ENCODE results near the gene PRSS57.

The PRSS57 gene

DNA sequence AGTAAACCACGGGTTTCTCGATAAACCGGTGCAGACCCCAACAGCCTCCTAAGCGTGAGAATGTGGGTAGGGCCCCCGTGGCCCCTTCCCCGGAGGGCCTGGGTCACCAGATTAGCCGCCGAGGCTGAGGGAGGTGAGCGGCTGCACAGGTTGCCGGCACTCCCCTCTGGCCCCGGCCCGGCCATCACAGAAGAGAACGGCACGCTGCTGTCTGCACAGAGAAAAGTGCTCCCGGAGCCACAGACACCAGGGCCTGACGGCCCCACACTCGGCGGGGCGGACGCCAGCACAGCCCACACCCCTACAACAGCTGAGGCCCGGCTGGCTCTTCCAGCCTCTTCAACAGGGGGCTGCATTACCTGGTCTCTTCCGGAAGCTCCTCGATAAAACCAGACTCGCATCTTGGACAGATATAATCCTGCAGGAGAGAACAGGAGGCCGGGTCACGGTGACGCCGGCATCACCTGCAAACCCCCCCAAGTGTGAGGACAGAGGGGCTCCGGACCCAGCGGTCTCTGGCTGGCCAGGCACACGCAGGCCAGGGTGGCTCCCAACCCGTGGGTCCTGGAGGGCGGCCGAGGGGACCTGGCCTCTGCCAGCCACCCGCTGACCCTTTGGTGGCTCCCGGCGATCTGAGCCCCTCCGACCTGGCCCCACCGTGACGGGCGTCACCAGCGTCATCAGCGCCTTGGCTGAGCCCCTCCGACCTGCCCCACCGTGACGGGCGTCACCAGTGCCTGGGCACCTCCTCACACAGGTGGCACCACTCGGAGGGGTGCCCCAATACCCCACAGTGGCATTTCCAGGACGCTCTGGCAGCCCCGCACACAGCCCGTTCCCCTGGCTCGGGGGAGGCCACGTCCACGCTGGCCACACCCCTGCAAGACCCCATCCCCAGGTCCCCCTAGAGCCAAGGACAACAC, 42.5 kb downstream of the PRSS57 start:
- no peak for DNase-seq (ENCODE audit: low spot score)

DNA sequence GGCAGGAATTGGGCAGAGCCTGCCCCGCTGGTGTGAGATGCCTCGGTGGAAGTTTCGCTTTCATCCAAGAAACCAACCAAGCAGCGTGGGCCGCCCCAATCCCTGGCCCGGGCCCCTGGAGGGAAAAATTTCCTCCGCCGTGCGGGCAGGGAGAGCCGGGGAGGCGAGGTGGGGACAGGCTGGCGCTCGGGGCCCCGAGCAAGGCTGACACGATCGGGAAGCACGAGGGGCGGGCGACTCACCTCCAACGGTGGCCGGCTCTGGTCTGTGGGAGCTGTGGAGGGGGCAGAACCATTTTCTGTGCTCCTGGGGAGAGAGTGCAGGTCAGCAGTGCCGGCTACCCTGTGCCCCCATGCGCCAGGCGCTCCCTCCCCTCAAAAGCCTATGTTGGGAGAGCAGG, 43.3 kb downstream of the PRSS57 start:
- no peak for DNase-seq (ENCODE audit: low spot score)

DNA sequence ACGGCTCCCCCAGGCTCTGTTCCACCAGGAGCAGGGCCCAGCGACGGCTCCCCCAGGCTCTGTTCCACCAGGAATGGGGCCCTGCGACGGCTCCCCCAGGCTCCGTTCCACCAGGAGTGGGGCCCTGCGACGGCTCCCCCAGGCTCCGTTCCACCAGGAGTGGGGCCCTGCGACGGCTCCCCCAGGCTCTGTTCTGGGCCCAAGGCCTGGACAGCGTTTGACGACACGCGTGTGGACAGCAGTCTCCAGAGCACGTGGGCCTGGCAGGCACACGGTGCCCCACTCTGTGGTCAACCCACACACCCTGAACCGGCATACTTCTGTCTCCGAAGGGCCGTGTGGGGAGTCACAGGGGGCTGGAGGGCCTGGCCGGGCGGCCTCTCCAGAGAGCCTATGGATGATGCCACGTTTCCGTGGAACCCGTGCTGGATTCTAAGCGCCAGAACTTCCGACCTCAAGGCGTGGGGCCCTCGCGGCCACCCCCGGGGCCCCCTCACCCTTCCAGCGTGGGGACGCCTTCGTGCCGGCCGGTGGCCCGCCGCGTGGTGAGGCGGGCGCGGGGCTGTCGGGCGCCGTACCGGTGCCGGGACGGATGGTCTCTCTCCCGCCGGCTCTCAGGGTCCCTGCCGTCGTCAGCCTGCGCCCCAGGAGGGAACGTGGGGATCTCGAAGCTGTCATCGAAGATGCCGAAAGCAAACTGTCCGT, 44.0 kb downstream of the PRSS57 start:
- DNase-seq (ENCODE audit: low spot score): no peak

DNA sequence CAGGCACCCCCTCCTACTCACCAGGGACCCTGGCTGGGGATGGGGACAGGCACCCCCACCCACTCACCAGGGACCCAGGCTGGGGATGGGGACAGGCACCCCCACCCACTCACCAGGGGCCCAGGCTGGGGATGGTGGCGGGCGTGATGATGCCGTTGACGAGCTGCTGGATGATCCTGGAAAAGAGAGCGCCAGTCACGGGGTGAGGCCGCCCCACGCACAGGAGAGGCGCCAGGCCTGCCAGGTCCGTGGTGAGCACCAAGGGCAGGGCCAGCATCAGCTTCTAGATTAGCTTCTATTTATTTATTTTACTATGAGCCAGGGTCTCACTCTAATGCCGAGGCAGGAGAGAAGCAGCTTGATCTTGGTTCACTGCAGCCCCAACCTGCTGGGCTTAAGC, 45.1 kb downstream of the PRSS57 start:
- no peak for DNase-seq (ENCODE audit: low spot score)

DNA sequence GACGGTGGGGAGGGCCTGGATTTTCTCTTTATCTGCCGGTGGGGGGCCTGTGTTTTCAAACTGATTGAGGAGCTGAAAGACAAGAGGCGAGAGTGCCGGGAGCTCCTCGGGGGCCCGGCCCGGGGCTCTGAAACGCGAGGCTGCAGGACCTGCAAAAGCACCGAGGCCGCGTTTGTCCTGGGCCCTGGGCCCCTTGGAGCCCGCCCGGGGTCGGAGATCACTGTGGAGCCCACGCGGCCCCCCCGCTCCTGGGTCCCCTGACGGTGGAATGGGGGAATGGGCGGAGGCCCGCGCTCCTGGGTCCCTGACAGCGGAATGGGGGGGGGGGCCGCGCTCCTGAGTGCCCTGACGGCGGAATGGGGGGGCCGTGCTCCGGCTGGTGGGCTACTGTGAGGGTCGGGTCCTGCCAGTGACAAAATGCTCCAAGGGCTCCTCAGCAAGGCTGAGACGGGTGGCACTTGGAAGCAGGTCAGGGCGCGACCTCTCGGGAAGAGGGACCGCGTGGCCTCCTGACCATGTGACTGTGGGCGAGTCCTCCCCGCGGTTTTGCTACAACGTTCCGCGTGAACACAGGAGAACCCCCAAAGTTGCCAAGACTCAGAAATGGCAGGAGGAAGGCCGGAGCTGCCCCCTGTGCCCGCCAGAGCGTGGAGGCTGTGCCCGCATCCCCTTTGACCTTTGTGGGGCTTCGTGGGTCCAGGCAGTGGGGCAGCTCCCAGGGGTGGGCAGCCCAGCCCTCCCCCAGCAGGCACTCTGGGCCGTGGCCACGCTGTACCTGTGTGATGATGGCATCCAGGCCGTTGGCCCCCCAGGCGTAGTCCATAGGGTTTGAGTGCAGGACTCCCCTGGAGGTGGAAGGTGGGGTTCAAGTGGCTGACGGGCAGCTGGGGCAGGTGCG, 46.1 kb downstream of the PRSS57 start:
- DNase-seq (ENCODE audit: low spot score): no peak

DNA sequence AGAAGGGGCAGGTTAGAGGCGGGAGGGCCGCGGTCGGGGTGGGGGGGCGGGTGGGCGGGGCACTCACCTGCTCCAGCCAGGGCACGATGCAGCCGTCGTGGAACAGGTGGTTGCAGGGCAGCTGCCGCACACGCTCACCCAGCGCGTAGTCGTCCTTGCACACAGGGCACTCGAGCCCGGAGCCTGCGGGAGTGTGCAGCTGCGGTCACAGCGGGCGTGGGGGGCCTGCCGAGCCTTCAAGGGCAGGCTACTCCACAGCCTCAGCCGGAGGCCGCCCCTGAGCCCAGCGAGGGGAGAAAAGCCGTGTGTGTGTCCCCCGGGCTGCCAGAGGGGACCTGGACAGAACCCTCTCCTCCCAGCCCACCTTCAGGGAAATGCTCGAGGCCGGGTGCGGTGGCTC, 46.9 kb downstream of the PRSS57 start:
- DNase-seq (ENCODE audit: low spot score): no peak

DNA sequence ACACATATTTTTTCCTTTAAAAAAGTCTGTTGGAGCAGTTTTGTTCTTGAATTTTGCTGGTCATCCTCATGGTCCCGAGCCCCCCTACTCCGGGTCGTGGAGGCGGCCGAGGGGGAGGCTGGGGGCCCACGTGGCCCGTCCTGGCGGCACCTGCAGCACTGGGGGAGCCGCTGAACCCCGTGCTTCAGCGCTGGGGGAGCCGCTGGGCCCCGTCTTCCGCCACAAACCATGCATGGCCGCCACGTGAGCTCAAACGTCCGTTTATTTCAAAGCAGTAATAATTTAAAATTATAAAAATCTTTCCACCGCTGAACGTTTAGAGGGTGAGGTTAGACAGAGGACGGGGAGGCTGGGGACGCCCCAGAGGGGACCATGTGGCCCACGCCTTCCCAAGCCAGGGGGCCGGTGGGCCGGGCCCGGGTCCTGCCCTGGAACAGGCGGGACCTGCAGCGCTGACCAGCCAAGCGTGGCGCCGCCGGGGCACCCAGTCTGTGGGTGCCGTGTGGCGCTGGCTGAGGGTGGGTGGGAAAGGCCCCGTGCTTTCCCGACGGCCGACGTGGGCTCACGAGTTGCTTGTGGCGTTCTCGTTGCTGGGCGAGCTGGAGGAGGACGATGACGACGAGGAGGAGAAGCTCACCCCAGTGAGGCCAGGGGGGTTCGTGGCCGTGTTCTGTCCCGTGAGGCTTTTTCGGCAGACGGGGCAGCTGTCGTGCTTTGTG, 47.5 kb downstream of the PRSS57 start:
- DNase-seq (ENCODE audit: low spot score): no peak

DNA sequence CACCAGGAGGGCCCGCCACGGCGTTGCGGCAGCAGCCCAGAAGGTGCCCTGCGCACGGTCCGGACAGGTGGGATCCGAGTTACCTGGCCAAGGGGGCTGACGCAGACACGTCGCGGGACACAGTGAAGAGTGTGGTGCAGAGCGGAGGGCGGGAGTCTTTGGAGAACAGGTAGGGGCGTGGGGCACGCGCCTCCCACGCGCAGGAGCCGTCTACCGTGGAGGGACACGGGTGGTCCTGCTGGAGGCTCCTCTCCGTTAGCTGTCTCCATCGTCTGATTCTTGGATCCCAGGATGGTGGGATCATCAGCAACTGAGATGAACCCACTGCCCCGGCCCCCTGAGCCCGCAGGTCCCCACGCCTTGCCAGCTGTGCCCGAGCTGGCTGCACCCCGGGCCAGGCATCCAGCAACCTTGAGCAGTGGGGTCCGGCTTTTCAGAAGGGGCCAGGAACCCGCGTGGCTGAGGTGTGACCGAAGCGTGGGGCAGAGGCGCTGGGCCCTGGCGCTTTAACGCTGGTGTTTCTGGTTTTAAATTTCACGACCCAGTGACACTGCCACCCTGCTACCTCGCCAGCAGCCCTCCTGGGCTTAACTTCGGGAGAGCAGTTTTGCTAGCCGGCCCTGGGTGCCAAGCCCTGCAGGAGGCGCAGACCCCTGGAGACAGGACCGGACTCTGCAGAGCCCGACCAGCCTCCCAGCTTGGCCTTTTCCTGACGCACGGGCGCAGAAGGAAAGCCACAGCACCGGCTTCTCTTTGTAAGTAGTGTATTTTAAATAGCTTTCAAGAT, 48.3 kb downstream of the PRSS57 start:
- DNase-seq (ENCODE audit: low spot score): no peak

DNA sequence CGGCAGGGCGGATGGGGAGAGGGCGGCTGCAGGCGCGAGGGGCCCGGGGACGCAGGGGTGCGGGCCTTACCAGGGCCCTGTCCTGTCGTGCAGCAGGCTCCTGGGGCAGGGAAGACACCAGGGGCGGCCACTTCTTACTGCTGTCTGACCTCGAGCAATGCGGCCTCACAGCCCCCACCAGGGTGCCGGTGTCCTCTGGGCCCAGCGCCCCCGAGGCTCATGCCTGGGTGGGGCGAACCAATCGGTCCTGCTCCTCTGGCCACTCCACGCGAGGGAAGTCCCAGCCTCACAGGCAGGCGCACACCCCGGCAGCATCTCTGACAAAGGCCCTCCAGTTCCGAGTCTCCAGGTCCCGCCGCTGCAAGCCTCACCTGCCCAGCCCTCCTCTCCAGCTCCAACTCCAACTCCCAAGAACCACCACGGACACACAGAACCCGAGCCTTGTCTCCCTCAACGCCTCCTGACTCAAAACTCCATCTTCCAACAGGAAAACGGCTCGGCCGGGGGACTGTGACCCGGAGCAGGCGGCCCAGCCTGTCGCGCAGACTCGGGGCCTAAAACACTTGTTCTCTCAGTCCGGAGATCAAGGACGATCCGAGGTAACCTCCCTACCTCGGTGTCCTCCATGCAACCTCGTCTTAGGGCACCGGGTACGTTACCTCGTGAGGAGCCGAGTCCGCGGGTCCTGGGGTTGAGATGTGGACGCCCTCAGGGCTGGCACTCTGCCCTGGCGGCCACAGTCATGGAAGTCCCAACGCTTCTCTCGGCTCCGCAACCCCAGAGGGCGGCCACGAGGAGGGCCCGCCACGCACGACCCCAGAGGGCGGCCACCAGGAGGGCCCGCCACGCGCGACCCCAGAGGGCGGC, 49.1 kb downstream of the PRSS57 start:
- DNase-seq (ENCODE audit: low spot score): no peak

DNA sequence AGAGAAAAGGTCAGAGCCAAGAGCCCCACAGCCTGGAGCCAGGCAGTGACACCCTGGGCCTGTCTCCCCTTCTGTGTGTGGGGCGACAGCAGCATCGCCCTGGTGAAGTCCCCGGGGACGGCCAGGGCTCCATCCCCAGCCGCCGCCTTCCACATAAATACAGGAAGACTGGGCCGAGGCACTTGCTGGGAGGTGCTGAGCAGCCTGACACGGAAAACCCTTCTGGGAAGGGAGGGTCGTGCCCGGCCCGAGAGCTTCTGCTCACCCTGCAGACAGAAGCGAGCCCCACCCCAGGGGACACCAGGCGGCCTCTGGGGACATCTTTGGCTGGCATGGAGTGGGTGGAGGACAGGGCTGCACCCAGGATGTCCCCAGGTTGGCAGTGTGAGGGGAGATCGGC, 50.5 kb downstream of the PRSS57 start:
- no peak for DNase-seq (ENCODE audit: low spot score)

DNA sequence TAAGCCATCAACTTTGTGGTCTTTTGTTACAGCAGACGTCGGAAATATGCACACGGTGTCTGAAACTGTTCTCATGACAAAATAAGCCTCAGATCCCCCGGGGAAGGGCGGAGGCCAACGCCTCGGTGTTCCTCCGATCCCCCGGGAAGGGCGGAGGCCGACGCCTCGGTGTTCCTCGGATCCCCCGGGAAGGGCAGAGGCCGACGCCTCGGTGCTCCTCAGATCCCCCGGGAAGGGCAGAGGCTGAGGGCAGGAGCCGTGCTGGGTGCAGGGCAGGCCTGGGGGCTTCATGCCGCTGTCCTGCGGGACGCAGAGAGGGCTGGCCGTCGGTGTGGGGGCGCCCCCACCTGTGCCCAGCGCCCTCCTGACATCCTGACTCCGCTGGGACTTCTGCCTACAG, 50.9 kb downstream of the PRSS57 start:
- DNase-seq (ENCODE audit: low spot score): no peak

DNA sequence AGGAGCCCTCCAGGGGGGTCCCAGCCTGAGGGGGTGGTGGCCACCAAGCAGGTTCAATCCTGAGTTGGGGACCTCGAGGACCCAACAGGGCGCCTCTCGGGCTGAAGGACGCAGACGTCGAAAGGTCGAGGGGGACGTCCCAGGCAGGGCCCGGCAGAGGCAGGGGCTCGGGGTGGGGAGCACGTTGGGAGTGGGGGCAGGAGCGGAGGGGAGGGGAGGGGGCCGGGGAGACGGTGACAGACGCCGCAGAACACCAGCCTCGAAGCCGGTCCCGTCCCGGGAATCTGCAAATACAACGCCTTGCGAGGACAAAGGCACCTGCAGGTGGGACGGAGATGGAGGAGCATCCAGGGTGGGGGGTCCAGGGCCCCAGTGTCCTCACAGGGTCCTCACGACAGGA, 51.5 kb downstream of the PRSS57 start:
- no peak for DNase-seq (ENCODE audit: low spot score)

DNA sequence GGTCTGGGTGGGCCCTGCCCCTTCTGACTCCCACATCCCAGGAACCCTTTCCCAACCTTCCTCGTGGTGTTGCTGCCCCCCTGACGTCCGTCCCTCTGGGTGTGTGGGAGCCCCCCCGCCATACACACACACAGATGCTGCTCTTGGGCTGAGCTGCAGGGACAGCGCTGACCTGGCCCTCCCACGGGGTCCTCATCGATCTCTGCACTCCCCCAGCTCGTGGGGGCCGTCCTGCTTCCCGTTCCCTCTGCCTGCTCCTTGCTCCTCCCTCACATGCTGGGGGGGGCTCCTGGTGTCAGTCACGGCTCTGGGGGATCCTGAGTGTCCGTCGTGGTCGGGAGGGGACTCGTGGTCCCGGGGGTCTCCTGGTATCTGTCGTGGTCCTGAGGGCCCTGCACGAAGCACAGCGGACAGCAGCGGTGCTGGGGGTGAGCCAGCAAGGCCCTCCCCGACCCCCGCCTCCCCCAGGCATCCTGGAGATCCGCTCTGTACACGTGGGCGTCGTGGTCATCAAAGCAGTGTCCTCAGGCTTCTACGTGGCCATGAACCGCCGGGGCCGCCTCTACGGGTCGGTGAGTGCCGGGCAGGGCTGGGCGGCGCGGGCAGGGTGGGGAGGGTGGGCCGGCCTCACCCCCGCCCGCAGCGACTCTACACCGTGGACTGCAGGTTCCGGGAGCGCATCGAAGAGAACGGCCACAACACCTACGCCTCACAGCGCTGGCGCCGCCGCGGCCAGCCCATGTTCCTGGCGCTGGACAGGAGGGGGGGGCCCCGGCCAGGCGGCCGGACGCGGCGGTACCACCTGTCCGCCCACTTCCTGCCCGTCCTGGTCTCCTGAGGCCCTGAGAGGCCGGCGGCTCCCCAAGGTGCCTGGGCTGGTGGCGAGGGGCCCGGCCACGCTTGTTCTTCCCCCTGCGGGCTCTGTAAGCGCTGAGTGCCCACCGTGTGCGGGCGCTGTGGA, 52.2 kb downstream of the PRSS57 start:
- DNase-seq (ENCODE audit: low spot score): no peak

DNA sequence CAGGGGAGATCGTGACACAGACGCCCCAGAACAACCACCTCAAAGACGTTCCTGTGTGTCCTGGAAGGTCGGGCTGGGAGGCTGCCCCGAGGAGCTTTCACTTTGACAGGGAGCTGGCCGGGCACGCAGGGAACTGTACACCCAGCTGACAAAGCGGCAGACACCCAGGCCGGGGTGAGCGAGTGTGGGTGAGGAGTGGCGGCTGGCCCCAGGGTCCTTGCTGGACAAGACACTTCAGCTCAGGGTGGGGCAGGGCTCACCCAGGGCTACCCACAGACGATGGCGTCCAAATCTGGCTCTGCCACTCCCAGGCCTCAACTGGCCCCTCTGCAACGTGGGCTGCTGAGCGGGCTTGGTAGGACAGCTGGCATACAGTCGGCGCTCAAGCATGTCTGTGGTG, 53.5 kb downstream of the PRSS57 start:
- DNase-seq (ENCODE audit: low spot score): no peak

DNA sequence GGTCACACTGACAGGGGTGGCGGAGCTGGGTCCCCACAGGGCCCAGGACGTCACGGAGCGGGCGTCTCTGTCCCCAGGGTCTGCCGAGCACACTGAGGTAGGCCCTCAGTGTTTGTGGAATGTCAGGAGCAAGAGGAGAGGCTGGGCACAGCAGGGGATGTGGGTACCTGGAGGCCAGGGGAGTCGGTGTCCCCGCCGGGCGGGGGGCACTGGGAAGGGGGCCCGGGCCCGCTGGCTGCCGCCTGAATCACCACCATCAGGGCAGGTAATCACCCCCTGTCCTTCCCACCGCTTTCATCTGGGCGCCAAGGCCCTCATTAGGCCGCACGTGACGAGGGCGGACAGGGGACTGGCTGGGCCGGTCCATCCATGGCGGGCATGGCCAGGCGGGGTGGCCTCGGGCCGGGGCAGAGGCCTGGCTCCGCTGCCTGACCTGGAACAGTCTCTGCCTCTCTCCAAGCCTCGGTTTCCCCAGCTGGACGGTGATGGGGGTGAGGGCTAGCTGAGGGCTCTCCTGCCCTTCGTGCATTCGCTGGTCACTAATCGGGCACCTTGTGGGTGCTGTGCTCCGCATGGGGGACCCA, 54.6 kb downstream of the PRSS57 start:
- DNase-seq (ENCODE audit: low spot score): no peak

DNA sequence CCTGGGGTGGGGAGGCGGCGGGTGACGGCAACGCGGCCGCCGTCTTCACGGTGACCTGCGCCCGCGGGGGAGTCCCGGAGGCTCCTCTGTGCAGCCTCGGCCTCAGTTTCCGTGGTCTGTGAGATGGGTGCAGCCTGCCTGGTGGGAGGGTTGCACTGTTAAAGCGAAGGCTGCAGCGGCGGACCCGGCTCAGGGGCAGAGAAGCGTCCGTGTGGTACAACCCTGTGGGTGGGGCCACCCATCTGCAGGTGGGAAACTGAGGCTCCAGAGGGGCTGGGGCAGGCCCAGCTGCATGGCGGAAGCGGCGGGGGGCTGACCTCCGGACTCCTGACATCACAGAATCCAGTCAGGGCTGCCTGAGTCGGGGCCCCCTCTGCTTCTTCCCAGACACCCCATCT, 55.1 kb downstream of the PRSS57 start:
- no peak for DNase-seq (ENCODE audit: low spot score)

DNA sequence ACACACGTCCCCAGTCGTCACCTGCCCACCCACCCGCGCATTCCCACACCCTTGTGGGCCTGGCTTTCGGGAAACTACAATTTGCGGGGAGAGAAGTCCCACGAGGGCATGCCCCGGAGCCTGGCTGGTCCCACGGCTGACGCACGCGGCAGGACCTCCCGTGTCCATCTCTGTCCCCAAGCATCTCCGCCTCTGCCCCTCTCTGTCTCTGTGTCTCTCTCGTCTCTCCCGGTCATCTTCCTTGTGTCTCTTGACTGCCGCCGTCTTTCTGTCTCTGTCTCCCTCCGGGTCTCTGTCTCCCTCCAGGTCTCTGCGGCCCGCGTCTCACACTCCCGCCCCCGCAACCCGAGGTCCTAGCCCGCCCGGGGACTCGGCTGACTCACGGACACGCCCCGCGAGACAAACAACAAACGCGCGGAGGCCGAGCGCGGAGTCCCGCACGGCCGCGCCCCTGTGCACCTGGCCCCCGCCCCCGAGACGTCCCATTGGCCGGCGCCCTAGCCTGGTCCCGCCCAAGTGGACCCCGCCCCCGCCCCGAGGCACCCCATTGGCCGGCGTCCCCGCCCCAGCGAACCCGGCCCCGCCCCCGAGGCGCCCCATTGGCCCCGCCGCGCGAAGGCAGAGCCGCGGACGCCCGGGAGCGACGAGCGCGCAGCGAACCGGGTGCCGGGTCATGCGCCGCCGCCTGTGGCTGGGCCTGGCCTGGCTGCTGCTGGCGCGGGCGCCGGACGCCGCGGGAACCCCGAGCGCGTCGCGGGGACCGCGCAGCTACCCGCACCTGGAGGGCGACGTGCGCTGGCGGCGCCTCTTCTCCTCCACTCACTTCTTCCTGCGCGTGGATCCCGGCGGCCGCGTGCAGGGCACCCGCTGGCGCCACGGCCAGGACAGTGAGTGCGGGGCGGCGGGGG, 55.7 kb downstream of the PRSS57 start, which contains the start of gene FGF22:
TSS of gene FGF22 (plus strand) at position 627 of the 908 bp plus-strand sequence. CDS start at position 674, 47 bp downstream.
- DNase-seq (ENCODE audit: low spot score): peak; percentile 73
